Stimulated activated CD4-positive, alpha-beta T cell treated with anti-CD3 and anti-CD28 coated beads, Interleukin-2, amount 100 ng/mL, for 4 hours (primary cell): ENCODE results near the gene ARRDC4.

ENCODE experiments used
- DNase-seq: peaks from one replicate; pipeline ENCODE4 v3.0.0-alpha.2; 2020; ENCODE audit warnings: low read depth

ARRDC4 gene

DNA sequence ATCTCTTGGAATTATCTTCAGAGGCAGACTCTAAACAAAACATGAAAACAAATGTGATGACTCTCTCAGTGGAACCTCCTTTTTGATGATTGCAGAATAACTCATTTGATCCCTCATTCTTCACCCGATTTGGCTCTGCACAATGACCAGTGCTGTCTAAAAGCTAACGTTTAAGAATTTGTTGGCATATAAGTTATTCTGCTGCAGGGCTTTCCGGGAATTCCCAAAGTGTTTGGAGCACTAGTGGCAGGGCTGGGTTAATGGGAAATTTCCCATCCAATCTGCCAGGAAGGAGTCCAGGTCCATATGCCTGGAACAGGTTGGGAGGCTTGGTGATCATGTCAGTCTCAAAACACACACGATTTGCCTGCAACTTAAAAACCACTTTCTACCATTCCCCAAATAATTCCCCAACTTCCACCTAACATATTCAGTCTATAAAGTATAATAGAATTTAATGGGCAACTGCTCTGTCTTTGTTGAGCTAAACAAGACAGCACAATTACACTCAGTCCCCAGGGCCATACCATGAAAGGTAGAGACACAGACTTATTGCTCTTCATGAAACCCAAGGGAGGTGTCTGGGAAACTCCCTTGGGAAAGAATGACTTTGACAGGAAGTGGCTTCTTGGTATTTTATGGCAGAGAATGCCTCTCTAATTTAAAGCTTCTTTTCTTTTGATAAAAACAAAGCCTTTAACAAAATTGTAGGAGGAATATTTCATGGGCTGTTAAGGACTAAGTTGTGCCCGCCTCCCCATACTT lies 38.0 kb downstream of the ARRDC4 start:
- DNase-seq, result no peak

DNA sequence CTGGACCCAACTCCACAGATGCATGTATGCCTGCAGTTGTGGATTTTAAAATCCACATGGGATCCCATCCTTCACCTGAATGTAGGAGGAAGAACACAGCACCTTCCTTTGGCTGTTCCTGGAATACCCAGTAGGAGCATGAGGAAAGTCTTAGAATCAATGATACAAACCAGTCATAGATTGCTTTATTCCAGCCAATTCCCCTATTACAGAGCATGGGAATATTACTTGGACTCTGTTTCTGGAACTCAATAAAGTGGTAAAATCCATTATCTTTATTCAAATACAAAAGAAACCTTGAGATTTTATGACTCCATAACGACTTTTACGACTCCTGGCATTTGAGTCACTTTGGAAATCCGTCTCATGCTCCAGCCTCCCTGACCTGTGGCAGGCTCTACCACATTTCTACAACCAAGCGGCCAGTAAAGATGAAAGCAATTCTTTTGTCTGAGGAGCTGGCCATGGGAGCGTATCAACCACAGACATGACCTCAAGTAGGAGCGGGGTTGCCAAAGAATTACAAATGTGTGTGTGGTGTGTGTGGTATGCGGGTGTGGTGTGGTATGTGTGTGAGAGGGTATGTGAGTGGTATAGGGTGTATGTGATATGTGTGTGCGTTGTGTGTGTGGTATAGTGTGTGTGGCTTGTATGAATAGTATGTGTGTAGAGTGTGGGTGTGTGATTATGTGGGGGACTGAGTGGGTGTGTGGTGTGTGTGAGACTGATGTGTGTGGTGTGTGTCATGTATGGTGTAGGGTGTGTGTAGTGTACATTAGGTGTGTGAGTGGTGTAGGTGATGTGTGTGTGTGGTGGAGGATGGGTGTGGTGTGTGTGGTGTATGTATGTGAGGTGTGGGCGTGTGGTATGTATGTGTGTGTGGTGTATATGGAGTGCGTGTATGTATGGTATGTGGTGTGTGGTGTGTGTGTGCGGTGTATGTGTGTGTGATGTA lies 40.0 kb downstream of the ARRDC4 start:
- DNase-seq, result no peak

DNA sequence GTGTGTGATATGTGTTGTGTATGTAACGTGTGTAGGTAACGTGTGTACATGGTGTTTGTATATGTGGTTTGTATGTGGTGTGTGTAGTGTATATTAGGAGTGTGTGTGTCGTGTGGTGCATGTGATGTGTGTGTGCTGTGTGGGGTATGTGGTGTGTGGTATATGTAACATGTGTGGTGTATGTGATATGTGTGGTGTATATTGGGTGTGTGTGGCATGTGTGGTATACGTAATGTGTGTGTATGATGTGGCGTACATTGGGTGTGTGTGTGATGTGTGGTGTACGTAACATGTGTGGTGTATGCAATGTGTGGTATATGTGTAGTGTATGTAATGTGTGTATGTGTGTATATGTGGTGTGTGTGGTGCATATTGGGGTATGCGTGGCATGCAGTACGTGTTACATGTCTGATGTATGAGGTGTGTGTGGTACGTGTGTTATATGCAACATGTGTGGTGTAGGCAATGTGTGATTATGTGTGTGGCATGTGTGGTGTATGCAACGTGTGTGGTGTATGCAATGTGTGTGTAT lies 41.2 kb downstream of the ARRDC4 start:
- DNase-seq, result no peak

DNA sequence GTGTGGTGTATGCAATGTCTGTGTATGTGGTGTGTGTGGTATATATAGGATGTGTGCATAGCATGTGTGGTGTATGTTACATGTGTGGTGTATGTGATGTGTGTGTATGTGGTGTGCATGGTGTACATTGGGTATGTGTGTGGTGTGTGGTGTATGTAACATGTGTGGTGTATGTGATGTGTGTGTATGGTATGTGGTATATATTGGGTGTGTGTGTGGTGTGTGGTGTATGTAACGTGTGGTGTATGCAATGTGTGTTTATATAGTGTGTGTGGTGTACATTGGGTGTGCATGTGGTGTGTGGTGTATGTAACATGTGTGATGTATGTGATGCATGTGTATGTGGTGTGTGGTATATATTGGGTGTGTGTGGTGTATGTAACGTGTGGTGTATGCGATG lies 41.9 kb downstream of the ARRDC4 start:
- no peak for DNase-seq

DNA sequence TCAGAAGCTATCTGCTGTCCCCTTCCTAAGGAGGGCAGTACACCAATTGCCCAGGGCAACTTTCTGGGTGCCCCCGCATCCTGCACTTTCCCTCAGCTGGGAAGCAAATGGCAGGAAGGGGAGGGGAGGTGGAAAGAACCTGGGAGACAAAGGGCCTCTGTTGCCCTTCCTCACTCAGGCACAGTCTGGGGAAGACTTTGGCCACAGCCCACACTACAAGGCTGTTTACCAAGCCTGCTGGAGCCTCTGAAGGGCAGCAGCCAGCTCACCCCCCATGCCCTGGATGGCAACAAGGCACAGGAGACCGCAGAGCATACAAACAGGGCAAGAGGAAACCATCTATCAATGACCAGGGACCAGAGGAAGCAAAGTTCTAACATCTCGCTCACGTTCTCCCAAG lies 42.4 kb downstream of the ARRDC4 start:
- no peak for DNase-seq

DNA sequence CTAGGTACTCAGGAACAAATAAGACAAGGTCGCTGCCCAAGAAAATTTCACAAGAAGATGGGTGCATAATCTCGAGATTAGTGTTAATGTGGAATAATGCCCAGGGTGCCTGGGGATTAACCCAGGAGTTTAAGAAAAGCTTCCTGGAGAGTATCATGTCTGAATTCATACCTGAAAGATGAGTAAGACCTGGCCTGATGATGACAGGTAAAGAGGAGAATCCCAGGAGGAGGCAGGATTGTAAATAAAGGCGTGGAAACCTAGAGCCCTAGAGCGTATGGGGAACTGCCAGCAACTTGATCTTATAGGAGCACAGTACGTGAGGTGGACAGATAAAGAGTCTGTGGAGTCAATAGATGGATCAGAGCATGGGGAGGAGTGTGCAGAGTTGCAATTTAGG lies 43.0 kb downstream of the ARRDC4 start:
- no peak for DNase-seq

DNA sequence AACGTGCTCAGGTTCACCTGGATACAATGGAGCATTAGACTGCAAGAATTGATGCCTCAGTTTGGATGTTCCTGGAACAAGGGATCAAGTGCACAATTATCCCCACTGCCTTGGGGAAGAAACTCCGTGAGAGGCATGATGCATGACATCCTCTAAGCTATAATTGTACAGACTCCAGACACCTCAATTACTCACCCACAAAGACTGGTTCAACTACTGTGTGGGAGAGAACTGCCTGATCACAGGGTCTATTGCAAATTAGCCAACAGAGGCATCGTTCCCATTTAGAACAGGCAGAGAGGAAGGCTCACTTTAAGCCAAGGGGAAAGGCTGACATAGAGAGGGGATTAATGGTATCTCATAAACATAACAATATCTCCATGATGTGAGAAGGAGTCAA lies 43.5 kb downstream of the ARRDC4 start:
- no peak for DNase-seq

DNA sequence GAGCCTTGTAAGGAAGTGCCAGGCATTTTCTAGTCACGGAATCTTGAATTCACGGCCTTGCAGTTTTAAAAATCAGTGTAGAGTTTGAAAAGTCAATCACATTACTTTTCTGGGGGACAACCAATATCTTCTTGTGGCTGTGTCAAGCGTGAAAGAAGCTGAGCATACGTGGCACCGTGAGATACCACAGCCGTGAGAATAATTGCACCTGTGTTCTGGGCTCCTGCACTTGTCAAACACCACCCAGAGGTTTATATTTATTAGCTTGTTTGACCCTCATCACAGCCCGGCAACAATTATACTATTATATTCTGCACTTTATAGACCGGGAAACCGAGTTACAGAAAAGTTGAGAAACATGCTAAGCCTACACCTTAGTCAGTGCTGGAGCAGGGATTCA lies 45.2 kb downstream of the ARRDC4 start:
- DNase-seq, result no peak

DNA sequence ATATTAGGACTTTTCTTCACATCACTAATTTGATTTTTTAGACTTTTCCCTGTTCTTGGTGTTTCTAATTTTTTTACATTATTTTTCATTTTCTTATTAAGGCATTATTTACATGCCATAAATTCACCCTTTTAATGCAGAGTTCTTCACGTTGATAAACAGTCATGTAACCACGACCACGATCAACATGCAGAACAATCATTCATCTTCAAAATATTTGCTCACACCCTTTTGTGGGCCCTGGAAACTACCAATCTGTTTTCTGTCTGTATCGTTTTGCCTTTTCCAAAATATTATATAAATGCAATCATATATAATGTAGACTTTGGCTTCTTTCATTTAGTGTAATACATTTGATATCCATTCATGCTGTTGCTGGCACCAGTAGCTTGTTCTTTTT lies 48.7 kb downstream of the ARRDC4 start:
- DNase-seq, result no peak

DNA sequence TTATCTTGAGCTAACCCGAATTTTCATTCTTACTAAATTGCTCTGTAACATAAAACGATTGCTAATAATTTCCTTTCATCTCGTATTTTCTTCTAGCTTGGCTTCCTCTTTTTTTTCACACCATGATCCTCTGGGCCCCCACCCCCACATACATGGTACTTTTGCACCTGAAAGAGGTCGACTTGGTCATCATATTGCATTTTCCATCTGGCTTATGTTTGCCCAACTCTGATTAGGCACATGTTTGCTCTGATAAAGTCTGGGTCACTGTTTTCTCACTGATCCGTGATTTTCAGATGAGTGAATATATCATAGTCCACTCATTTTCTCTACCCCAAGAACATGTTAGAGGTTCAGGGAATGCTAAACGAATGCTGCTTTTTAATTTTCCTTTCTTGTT lies 49.5 kb downstream of the ARRDC4 start:
- no peak for DNase-seq

DNA sequence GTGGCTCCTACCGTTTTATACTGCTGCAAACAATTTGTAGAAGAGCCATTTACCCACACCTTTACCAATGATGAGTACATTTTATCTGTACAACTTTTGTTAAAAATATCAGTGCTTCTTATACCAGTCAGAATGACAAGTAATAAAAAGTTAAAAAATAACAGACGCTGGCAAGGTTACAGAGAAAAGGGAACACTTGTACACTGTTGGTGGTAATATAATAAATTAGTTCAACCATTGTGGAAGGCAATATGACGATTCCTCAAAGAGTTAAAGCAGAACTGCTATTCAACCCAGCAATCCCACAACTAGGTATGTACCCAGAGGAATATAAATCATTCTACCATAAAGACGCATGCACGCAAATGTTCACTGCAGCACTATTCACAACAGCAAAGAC lies 51.9 kb downstream of the ARRDC4 start:
- no peak for DNase-seq

DNA sequence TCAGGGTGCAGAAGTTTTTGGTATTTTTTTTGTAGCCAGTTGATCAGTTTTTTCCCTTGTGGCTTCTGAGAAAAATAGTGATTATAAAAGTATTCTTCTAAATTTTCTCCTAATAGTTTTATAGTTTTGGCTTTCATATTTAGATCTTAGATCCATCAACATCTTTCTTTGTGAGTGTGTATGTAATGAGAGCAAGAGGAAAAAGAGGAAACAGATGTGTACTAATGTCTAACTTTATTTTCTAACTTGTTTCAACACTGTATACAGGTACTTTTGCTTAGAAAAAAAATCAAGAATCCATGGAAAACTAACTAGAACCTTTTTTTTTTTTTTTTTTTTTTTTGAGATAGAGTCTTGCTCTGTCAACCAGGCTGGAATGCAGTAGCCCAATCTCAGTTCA lies 53.1 kb downstream of the ARRDC4 start:
- no peak for DNase-seq

DNA sequence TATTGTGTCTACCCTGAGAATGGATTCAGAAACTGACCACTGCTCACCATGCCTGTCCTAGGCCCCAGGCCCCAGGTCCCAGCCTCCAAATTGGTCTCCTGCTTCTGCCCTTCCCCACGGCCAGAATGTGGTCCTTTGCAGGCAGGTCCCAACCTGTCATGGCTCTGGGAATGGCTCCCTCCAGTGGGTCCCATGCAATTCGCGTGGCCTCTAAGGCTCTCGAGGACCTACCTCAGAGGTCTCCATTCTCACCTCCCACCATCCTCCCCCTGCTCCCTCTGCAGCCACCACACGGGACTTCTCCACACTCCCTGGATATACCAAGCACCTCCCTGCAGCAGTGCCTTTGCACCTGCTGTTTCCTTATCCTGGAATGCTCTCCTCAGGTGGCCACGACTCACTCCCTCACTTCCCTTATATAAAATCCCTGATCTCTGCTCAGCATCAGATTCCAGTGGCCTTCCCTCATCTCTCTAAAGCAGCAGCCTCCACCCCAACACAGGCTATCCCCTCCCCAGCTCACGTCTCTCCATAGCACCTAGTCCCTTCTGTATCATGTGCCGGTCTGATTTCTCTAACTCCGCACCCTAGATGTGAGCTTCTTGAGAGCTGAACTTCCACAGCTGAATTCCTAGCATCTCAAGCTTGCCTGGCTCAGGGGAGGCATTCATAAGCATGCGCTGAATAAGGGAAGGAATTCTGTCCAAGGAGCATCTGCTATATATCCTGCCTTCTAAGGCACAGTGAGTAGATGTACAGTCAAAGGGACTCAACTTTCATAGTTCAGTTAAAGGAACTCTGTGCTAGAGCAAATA lies 56.9 kb downstream of the ARRDC4 start:
- DNase-seq, result no peak

DNA sequence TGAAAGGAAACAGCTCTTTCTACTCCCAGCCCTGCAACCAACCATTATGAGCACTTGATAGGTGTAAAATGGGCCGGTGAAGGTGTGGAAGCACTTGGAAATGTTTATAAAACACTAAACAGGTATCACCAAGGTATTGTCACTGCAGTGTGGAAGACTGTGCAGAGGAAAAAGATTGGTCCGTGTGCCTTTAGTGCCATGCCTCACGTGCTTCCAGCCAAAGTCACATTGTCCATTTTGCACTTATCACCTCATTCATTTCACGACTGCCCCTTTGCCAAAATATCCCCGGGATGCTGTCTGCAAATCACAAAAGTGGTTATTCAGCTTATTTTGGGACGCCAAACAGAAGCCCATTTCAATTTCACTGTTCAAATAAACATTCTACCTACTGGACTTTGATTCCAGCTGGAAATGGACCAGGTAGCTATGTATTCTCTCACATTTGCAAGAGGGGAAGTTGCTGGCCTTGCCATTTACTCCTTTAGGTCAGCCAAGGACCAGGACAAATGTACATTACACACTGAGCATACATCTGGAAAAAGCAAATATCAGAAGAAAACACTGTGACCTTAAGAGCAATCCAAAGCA lies 58.4 kb downstream of the ARRDC4 start:
- DNase-seq, result no peak
